Liver (tissue), 9 donors: ENCODE results near the gene KHNYN. TPM values are rescaled to one million over a fixed set of nuclear protein-coding genes. Genes with fewer than 3 reads are reported as not detected.
"Not testable (repeated sequence)": the region's sequence is repeated elsewhere in the genome, so short reads cannot be mapped to it uniquely, and the experiment has no call there.

ENCODE experiments used
- DNase-seq: peaks from one replicate; pipeline ENCODE4 v3.0.0-alpha.2; 2017; ENCODE audit warnings: low spot score
- H3K27ac ChIP-seq, 2 donors: one replicate each; pipeline ENCODE4 v1.7.0; 2013; ENCODE audit warnings: inconsistent platforms in 2 of 2, low read length in 2 of 2, control low read depth in 1 of 2, low read depth in 1 of 2, mild to moderate bottlenecking in 1 of 2
- H3K27me3 ChIP-seq, 4 donors: one replicate each; pipeline versions ENCODE4 v1.6.1 to v1.7.0; 2013; ENCODE audit warnings: low read length in 3 of 4, inconsistent platforms in 1 of 4, mild to moderate bottlenecking in 1 of 4, moderate library complexity in 1 of 4; ENCODE audit not compliant: control insufficient read depth in 4 of 4, insufficient read depth in 4 of 4
- H3K36me3 ChIP-seq, 4 donors: one replicate each; pipeline versions ENCODE4 v1.6.1 to v1.7.0; 2013; ENCODE audit warnings: low read length in 3 of 4, mild to moderate bottlenecking in 3 of 4, low read depth in 1 of 4, moderate library complexity in 1 of 4; ENCODE audit not compliant: control insufficient read depth in 4 of 4, insufficient read depth in 3 of 4
- H3K4me1 ChIP-seq, 4 donors: one replicate each; pipeline versions ENCODE4 v1.6.1 to v1.7.0; 2013; ENCODE audit warnings: low read length in 3 of 4, mild to moderate bottlenecking in 3 of 4, moderate library complexity in 1 of 4; ENCODE audit not compliant: control insufficient read depth in 4 of 4, insufficient read depth in 4 of 4
- H3K4me3 ChIP-seq, 3 donors: one replicate each; pipeline versions ENCODE4 v1.6.1 to v1.7.0; 2013; ENCODE audit warnings: low read length in 3 of 3, control low read depth in 1 of 3, low read depth in 1 of 3, mild to moderate bottlenecking in 1 of 3
- H3K9ac ChIP-seq, 2 donors: one replicate each; pipeline ENCODE4 v1.7.0; 2013; ENCODE audit warnings: low read length in 2 of 2, mild to moderate bottlenecking in 2 of 2, moderate library complexity in 2 of 2, control low read depth in 1 of 2, low read depth in 1 of 2
- H3K9me3 ChIP-seq, 4 donors: one replicate each; pipeline versions ENCODE4 v1.6.1 to v1.7.0; 2013; ENCODE audit warnings: low read length in 3 of 4; ENCODE audit not compliant: control insufficient read depth in 4 of 4
- CTCF ChIP-seq: fragments of 150-350 bp; IDR thresholded peaks from 2 replicates; pipeline ENCODE4 v1.5.1; 2017; ENCODE audit warnings: improper control_type of control experiment, low read depth, low read length; ENCODE audit not compliant: missing input control
- EGR1 ChIP-seq, 2 donors: IDR thresholded peaks; 2 replicates each; pipeline ENCODE4 v1.6.1; 2016 to 2018; ENCODE audit warnings: antibody characterized with exemption in 2 of 2, low read depth in 2 of 2
- FOXA1 ChIP-seq: IDR thresholded peaks from 2 replicates; pipeline ENCODE4 v1.6.1; 2016; ENCODE audit warnings: antibody characterized with exemption
- GABPA ChIP-seq, 2 donors: IDR thresholded peaks in 1 of 2; conservative IDR thresholded peaks in 1 of 2; 2 replicates each; pipeline ENCODE4 v1.6.1; 2016; ENCODE audit warnings: antibody characterized with exemption in 2 of 2, mild to moderate bottlenecking in 1 of 2, moderate library complexity in 1 of 2
- HNF4A ChIP-seq, 2 donors: conservative IDR thresholded peaks; 2 replicates each; pipeline ENCODE4 v1.6.1; 2016; ENCODE audit warnings: antibody characterized with exemption in 2 of 2, mild to moderate bottlenecking in 2 of 2
- HNF4G ChIP-seq: IDR thresholded peaks from 2 replicates; pipeline ENCODE4 v1.6.1; 2016; ENCODE audit warnings: antibody characterized with exemption
- JUND ChIP-seq, 2 donors: IDR thresholded peaks; 2 replicates each; pipeline ENCODE4 v1.6.1; 2016; ENCODE audit warnings: antibody characterized with exemption in 2 of 2
- NR2F2 ChIP-seq: IDR thresholded peaks from 2 replicates; pipeline ENCODE4 v1.6.1; 2016; ENCODE audit warnings: antibody characterized with exemption
- REST ChIP-seq: IDR thresholded peaks from 2 replicates; pipeline ENCODE4 v1.6.1; 2016; ENCODE audit warnings: antibody characterized with exemption, mild to moderate bottlenecking
- RXRA ChIP-seq, 2 donors: IDR thresholded peaks; 2 replicates each; pipeline ENCODE4 v1.6.1; 2017 to 2018; ENCODE audit warnings: antibody characterized with exemption in 2 of 2, mild to moderate bottlenecking in 1 of 2
- SP1 ChIP-seq: IDR thresholded peaks from 2 replicates; pipeline ENCODE4 v1.6.1; 2018; ENCODE audit warnings: antibody characterized with exemption, mild to moderate bottlenecking
- TAF1 ChIP-seq: conservative IDR thresholded peaks from 2 replicates; pipeline ENCODE4 v1.6.1; 2016; ENCODE audit warnings: antibody characterized with exemption, mild to moderate bottlenecking
- WGBS: extraction: QIAGEN DNeasy Blood & Tissue Kit; methylation state at CpG from one replicate; pipeline ENCODE4 v1.1.7; 2013; 5-methylcytosine and 5-hydroxymethylcytosine counted together
- polyA plus RNA-seq, 2 donors: library from polyadenylated mRNA; stranded (reverse) in 1 of 2; unstranded in 1 of 2; fragments of 200-250 nt in 1 of 2; fragments of >200 nt in 1 of 2; fragmentation: Nextera tagmentation in 1 of 2; extraction: Ambion mirVana in 1 of 2; gene quantifications; one replicate each; pipeline versions ENCODE4 v1.2.1 to v1.2.3, GENCODE V29; 2013 to 2015
- total RNA-seq, 2 donors: library from RNA; depleted of rRNA; stranded (reverse); fragments of >200 nt; gene quantifications; one replicate each; pipeline ENCODE4 v1.2.3, GENCODE V29; 2014
- TF ChIP-seq, protein P1 (sequence below): IDR thresholded peaks from 2 replicates; pipeline ENCODE4 v1.6.1; 2016; ENCODE audit warnings: antibody characterized with exemption
- TF ChIP-seq, protein P2 (sequence below): IDR thresholded peaks from 2 replicates; pipeline ENCODE4 v1.6.1; 2016; ENCODE audit warnings: antibody characterized with exemption
- TF ChIP-seq, protein P3 (sequence below): IDR thresholded peaks from 2 replicates; pipeline ENCODE4 v1.6.1; 2016; ENCODE audit warnings: antibody characterized with exemption
- donor health status: healthy.
- donor health status: healthy.
- donor health status: healthy.
- donor health status: healthy.
- donor health status: healthy.

Gene KHNYN
- total and polyA plus RNA-seq, 4 donors = 3.0 to 40.3 (median 24.6) TPM

- H3K36me3 ChIP-seq = no peaks in the 10 kb centered on the region
- H3K4me1 ChIP-seq = no peaks in the 10 kb centered on the region
- DNase-seq = no peak
- WGBS = 95% methylated on average over 3 of the region's 3 CpGs
- H3K27ac ChIP-seq = no peak overlapping the region
- H3K4me3 ChIP-seq = no peak overlapping the region
- H3K9ac ChIP-seq = no peak overlapping the region
- H3K27me3 ChIP-seq = no peaks in the 10 kb centered on the region
- H3K9me3 ChIP-seq = no peaks in the 10 kb centered on the region
- no peak for TF ChIP-seq FOXA1
- TF ChIP-seq, protein P1, sequence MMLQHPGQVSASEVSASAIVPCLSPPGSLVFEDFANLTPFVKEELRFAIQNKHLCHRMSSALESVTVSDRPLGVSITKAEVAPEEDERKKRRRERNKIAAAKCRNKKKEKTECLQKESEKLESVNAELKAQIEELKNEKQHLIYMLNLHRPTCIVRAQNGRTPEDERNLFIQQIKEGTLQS = no peak
- TF ChIP-seq, protein P2, sequence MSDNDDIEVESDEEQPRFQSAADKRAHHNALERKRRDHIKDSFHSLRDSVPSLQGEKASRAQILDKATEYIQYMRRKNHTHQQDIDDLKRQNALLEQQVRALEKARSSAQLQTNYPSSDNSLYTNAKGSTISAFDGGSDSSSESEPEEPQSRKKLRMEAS = no peak
Observed at GRCh38 chr14:24465368-24465767, 35.6 kb downstream of the KHNYN start.

GRCh38 chr14:24465805-24466204, 36.1 kb downstream of the KHNYN start:
- H3K27me3 ChIP-seq = no peaks in the 10 kb centered on the region
- no peak overlapping the region for H3K9ac ChIP-seq
- TF ChIP-seq REST (no peak), EGR1 (IDR thresholded peaks at IDR 0.05; ENCODE audit: low read depth in 2 of 2) (no peak), NR2F2 (no peak), GABPA (IDR thresholded peaks at IDR 0.05 in 1 of 2, conservative IDR thresholded peaks at IDR 0.05 in 1 of 2) (no peak), FOXA1 (no peak), SP1 (no peak), JUND (IDR thresholded peaks at IDR 0.05) (no peak), HNF4A (conservative IDR thresholded peaks at IDR 0.05) (no peak), HNF4G (no peak), TAF1 (no peak), CTCF (no peak), RXRA (IDR thresholded peaks at IDR 0.05) (no peak)
- TF ChIP-seq, protein P1 = no peak
- TF ChIP-seq, protein P3, sequence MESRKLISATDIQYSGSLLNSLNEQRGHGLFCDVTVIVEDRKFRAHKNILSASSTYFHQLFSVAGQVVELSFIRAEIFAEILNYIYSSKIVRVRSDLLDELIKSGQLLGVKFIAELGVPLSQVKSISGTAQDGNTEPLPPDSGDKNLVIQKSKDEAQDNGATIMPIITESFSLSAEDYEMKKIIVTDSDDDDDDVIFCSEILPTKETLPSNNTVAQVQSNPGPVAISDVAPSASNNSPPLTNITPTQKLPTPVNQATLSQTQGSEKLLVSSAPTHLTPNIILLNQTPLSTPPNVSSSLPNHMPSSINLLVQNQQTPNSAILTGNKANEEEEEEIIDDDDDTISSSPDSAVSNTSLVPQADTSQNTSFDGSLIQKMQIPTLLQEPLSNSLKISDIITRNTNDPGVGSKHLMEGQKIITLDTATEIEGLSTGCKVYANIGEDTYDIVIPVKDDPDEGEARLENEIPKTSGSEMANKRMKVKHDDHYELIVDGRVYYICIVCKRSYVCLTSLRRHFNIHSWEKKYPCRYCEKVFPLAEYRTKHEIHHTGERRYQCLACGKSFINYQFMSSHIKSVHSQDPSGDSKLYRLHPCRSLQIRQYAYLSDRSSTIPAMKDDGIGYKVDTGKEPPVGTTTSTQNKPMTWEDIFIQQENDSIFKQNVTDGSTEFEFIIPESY = no peak
- TF ChIP-seq, protein P2 = no peak
- no peaks in the 10 kb centered on the region for H3K36me3 ChIP-seq
- DNase-seq = no peak
- H3K27ac ChIP-seq = no peak overlapping the region
- H3K4me3 ChIP-seq = no peak overlapping the region
- WGBS = 97% methylated on average over 3 of the region's 3 CpGs
- no peaks in the 10 kb centered on the region for H3K9me3 ChIP-seq
- H3K4me1 ChIP-seq = no peaks in the 10 kb centered on the region

- H3K27me3 ChIP-seq, H3K4me3 ChIP-seq, H3K36me3 ChIP-seq, H3K9me3 ChIP-seq, H3K4me1 ChIP-seq, H3K9ac ChIP-seq, H3K27ac ChIP-seq, DNase-seq: not testable (repeated sequence)
- WGBS = 91% methylated on average over 2 of the region's 2 CpGs
Observed at GRCh38 chr14:24470450-24470849, 40.7 kb downstream of the KHNYN start.
